Measurements from ENCODE around the gene CUEDC1. TPM values are rescaled to one million over a fixed set of nuclear protein-coding genes. Genes with fewer than 3 reads are reported as not detected.
"Not testable (repeated sequence)": the region's sequence is repeated elsewhere in the genome, so short reads cannot be mapped to it uniquely, and the experiment has no call there.

The CUEDC1 gene
- total RNA-seq, 1 donor from 2014 or later = 76.1 TPM

DNA sequence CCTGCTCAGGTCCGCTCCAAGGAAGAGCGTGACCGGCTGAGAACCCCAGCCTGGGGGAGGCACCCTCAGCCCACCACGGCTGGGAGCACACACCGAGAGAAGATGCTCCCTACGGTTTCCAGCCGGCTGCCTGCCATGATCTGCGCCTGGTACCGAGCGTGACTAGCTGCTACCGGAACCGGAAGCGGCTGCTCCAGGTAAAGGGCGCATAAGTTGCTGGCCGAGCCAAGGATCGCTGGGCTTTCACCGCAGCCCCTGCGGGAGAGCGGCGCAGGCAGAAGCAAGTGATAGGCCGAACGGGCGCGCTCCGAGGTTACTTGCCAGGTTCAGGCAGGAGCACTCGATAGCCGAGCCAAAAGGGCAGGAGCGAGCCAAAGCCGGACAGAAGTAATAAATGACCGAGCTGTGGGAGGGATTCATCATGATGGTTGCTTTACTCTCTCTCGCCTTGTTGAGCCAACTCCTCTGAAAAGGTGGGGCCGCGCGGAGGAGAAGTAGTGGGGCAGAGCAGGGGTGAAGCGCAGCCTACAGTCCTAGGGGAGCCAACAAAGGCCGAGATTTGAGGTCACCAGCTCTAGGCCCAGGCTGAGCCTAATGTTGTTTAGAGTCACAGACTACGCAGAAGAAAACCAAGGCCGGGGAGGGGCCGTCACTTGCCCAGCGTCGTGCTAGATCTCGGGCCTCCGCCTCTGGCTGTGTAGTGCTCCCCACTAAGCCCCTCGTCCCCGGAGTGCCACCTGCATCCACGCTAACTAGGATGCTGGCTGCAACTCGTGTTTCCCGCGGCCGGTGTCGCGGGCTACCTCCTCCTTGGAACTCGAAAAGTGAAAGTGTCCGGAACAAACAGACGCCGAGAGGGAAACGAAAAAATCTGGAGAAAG lies 105.1 kb downstream of the CUEDC1 start, which contains the start of gene MRPS23:
Gene MRPS23 (minus strand): TSS at position 171 of the 881 bp plus-strand sequence. CDS start 34 bp downstream, at position 137.
- intact Hi-C loops (cut with DNase I) = loop anchor here (1.0 to 5.0 kb wide), 6 partner anchors 17 to 758 kb away; partner anchors contain the start of genes DYNLL2, MKS1, MSI2 and SUPT4H1
- Histone ChIP-seq H3K4me3 (peak within 1 kb of the TSS; percentile 67 to 97), H3K9me3 (no peaks in the 10 kb centered on the region), H3K36me3 (peaks cover 0 to 3% of the 10 kb centered on the region in 2 donors), H3K27ac (peak within 1 kb of the TSS; percentile 88 to 96), H3K4me1 (peaks cover 15 to 41% of the 10 kb centered on the region in 2 donors), H3K27me3 (no peaks in the 10 kb centered on the region)
- peak; percentile 88 to 99 for DNase-seq (ENCODE audit: low spot score in 2 of 2)
- TF ChIP-seq, protein P1, sequence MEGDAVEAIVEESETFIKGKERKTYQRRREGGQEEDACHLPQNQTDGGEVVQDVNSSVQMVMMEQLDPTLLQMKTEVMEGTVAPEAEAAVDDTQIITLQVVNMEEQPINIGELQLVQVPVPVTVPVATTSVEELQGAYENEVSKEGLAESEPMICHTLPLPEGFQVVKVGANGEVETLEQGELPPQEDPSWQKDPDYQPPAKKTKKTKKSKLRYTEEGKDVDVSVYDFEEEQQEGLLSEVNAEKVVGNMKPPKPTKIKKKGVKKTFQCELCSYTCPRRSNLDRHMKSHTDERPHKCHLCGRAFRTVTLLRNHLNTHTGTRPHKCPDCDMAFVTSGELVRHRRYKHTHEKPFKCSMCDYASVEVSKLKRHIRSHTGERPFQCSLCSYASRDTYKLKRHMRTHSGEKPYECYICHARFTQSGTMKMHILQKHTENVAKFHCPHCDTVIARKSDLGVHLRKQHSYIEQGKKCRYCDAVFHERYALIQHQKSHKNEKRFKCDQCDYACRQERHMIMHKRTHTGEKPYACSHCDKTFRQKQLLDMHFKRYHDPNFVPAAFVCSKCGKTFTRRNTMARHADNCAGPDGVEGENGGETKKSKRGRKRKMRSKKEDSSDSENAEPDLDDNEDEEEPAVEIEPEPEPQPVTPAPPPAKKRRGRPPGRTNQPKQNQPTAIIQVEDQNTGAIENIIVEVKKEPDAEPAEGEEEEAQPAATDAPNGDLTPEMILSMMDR (IDR thresholded peaks at IDR 0.05) = no peak

DNA sequence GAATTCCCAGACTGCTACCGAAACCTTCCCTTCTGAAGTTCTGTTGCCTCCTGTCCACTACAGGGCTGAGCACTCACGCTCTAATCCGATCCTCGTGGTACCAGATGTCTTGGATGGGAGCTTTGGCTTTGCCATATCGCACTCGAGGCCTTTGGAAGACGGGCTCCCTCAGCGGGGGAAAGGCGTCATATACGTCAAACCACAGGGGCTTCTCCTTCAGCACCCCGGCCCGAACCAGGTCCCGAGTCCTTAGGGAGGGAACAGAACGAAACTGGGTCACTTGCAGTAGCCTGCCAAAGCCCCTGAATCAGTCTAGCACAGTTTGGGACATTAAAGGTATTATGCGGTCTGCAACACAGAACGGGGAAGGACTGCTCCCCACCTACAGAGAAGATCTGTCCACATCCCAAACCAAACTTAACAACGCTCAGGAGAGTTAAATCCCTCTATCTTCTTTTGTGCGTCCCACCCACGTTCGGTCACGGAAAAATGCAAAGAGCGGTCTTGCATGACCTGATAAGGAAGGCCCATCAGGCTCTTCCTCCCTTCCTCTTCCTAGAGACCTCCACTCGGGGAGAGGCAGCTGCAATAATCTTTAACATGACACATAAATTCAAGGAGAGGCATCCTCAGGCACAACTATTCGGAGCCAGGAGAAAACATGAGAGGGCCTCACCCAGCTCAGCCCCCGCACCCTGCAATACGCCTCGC lies 105.9 kb downstream of the CUEDC1 start:
- Histone ChIP-seq H3K36me3 (peaks cover 0 to 7% of the 10 kb centered on the region in 2 donors), H3K27ac (peak overlapping the region; percentile 81 to 88), H3K27me3 (no peaks in the 10 kb centered on the region), H3K4me1 (peaks cover 13 to 40% of the 10 kb centered on the region in 2 donors), H3K9me3 (no peaks in the 10 kb centered on the region), H3K4me3 (peak overlapping the region; percentile 67 to 97)
- intact Hi-C loops (cut with DNase I) = no loop called here
- TF ChIP-seq, protein P1 (IDR thresholded peaks at IDR 0.05) = no peak
- no peak for DNase-seq (ENCODE audit: low spot score in 2 of 2)

DNA sequence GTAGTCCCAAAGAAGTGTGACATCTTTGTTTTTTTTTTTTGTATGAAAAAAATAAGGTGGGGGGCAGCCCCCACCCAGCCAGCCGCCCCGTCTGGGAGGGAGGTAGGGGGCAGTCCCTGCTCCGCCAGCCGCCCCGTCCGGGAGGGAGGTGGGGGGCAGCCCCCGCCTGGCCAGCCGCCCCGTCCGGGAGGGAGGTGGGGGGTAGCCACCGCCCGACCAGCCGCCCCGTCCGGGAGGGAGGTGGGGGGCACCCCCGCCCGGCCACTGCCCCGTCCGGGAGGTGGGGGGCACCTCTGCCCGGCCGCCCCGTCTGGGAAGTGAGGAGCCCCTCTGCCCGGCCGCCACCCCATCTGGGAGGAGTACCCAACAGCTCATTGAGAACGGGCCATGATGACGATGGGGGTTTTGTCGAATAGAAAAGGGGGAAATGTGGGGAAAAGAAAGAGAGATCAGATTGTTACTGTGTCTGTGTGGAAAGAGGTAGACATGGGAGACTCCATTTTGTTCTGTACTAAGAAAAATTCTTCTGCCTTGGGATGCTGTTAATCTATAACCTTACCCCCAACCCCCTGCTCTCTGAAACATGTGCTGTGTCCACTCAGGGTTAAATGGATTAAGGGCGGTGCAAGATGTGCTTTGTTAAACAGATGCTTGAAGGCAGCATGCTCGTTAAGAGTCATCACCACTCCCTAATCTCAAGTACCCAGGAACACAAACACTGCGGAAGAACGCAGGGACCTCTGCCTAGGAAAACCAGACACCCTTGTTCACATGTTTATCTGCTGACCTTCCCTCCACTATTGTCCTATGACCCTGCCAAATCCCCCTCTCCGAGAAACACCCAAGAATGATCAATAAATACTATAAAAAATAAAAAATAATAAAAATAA lies 108.9 kb downstream of the CUEDC1 start:
- H3K27ac ChIP-seq; H3K36me3 ChIP-seq; intact Hi-C loops (cut with DNase I); H3K4me3 ChIP-seq; H3K27me3 ChIP-seq; H3K9me3 ChIP-seq; DNase-seq (ENCODE audit: low spot score in 2 of 2): not testable (repeated sequence)
- H3K4me1 ChIP-seq = peaks cover 4 to 14% of the 10 kb centered on the region in 2 donors

DNA sequence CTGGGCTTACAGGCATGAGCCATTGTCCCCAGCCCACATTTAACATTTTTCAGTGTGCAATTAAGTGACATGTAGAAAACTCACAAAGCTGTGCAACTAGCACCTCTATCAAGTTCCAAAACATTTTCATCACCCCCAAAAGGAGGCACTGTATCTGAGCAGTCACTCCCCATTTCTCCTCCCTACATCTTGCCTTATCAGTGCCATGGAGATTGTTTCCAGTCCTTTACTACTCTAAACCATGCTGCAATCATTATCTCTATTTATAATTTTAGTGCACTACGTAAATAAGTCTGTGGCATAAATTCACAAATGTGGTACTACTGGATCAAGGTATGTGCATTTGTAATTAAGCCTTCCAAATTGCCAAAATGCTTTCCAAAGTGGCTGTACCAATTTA lies 112.9 kb downstream of the CUEDC1 start:
- intact Hi-C loops (cut with DNase I) = no loop called here
- no peak overlapping the region for H3K4me3 ChIP-seq
- no peaks in the 10 kb centered on the region for H3K9me3 ChIP-seq
- no peak for DNase-seq (ENCODE audit: low spot score in 2 of 2)
- H3K4me1 ChIP-seq = no peaks in the 10 kb centered on the region
- peaks cover 31 to 39% of the 10 kb centered on the region in 2 donors for H3K36me3 ChIP-seq
- TF ChIP-seq, protein P1 (IDR thresholded peaks at IDR 0.05) = no peak
- no peaks in the 10 kb centered on the region for H3K27me3 ChIP-seq
- H3K27ac ChIP-seq = no peak overlapping the region

DNA sequence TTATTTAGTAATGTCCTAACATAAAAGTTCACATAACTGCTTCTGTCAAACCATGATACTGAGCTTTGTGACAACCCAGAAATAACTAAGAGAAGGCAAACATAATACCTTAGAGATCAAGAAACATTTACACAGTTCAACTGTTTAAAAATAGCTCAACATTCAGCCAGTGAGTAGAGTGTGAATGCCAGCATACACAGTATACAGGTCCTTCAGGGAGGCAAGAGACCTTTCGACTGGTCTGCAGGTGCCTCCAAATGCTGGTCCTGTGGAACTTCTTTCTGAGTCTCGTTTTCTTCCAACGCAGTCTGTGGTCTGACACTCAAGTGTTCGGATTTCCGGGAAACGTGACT lies 115.7 kb downstream of the CUEDC1 start:
- H3K9me3 ChIP-seq = no peaks in the 10 kb centered on the region
- TF ChIP-seq, protein P1 (IDR thresholded peaks at IDR 0.05) = no peak
- intact Hi-C loops (cut with DNase I) = loop anchor here (10.0 kb wide), 1 partner anchor 395 kb away; no protein-coding TSS in a partner anchor
- no peak overlapping the region for H3K4me3 ChIP-seq
- DNase-seq (ENCODE audit: low spot score in 2 of 2) = no peak
- H3K27me3 ChIP-seq = no peaks in the 10 kb centered on the region
- H3K27ac ChIP-seq = no peak overlapping the region
- H3K36me3 ChIP-seq = peaks cover 31 to 40% of the 10 kb centered on the region in 2 donors
- peaks cover 2 to 5% of the 10 kb centered on the region in 2 donors for H3K4me1 ChIP-seq
